ENCODE data around the gene PXDN. TPM values are rescaled to one million over a fixed set of nuclear protein-coding genes. Genes with fewer than 3 reads are reported as not detected.

PXDN gene
- total RNA-seq, 1 donor from 2014 or later, result 1.1 TPM

- H3K27me3 Mint-ChIP-seq, result no peaks in the 10 kb centered on the region
- no peak overlapping the region for H3K4me3 Mint-ChIP-seq
- peaks cover 4% of the 10 kb centered on the region for H3K4me1 Mint-ChIP-seq
- no peaks in the 10 kb centered on the region for H3K36me3 Mint-ChIP-seq (ENCODE audit: low read depth)
- no peak overlapping the region for H3K27ac Mint-ChIP-seq
- intact Hi-C loops (cut with micrococcal nuclease), result no loop called here
- peaks cover 4% of the 10 kb centered on the region for H3K9me3 Mint-ChIP-seq
- DNase-seq, result no peak
Measured at GRCh38 chr2:1752751-1753150, 8.4 kb upstream of the PXDN start.

- H3K27me3 Mint-ChIP-seq, result peaks cover 1% of the 10 kb centered on the region
- peaks cover 4% of the 10 kb centered on the region for H3K4me1 Mint-ChIP-seq
- DNase-seq, result no peak
- peaks cover 4% of the 10 kb centered on the region for H3K9me3 Mint-ChIP-seq
- no peaks in the 10 kb centered on the region for H3K36me3 Mint-ChIP-seq (ENCODE audit: low read depth)
- H3K27ac Mint-ChIP-seq, result no peak overlapping the region
- H3K4me3 Mint-ChIP-seq, result no peak overlapping the region
- intact Hi-C loops (cut with micrococcal nuclease), result no loop called here
Measured at GRCh38 chr2:1751767-1752725, 7.7 kb upstream of the PXDN start.

- H3K4me3 Mint-ChIP-seq, result no peak overlapping the region
- H3K36me3 Mint-ChIP-seq (ENCODE audit: low read depth), result no peaks in the 10 kb centered on the region
- intact Hi-C loops (cut with micrococcal nuclease), result no loop called here
- peaks cover 8% of the 10 kb centered on the region for H3K27me3 Mint-ChIP-seq
- no peak overlapping the region for H3K27ac Mint-ChIP-seq
- peak; percentile 79 for DNase-seq
- peaks cover 4% of the 10 kb centered on the region for H3K4me1 Mint-ChIP-seq
- H3K9me3 Mint-ChIP-seq, result peaks cover 4% of the 10 kb centered on the region
Measured at GRCh38 chr2:1750933-1751766, 6.8 kb upstream of the PXDN start.

GRCh38 chr2:1750270-1750932 lies 6.1 kb upstream of the PXDN start:
- intact Hi-C loops (cut with micrococcal nuclease), result no loop called here
- H3K27ac Mint-ChIP-seq, result no peak overlapping the region
- no peaks in the 10 kb centered on the region for H3K9me3 Mint-ChIP-seq
- H3K4me3 Mint-ChIP-seq, result no peak overlapping the region
- peaks cover 4% of the 10 kb centered on the region for H3K4me1 Mint-ChIP-seq
- no peaks in the 10 kb centered on the region for H3K36me3 Mint-ChIP-seq (ENCODE audit: low read depth)
- no peak for DNase-seq
- peaks cover 14% of the 10 kb centered on the region for H3K27me3 Mint-ChIP-seq

GRCh38 chr2:1749489-1750119 lies 5.3 kb upstream of the PXDN start:
- H3K36me3 Mint-ChIP-seq (ENCODE audit: low read depth), result no peaks in the 10 kb centered on the region
- peaks cover 20% of the 10 kb centered on the region for H3K27me3 Mint-ChIP-seq
- DNase-seq, result no peak
- H3K4me1 Mint-ChIP-seq, result peaks cover 6% of the 10 kb centered on the region
- H3K9me3 Mint-ChIP-seq, result no peaks in the 10 kb centered on the region
- intact Hi-C loops (cut with micrococcal nuclease), result no loop called here
- H3K4me3 Mint-ChIP-seq, result no peak overlapping the region
- H3K27ac Mint-ChIP-seq, result no peak overlapping the region

DNA sequence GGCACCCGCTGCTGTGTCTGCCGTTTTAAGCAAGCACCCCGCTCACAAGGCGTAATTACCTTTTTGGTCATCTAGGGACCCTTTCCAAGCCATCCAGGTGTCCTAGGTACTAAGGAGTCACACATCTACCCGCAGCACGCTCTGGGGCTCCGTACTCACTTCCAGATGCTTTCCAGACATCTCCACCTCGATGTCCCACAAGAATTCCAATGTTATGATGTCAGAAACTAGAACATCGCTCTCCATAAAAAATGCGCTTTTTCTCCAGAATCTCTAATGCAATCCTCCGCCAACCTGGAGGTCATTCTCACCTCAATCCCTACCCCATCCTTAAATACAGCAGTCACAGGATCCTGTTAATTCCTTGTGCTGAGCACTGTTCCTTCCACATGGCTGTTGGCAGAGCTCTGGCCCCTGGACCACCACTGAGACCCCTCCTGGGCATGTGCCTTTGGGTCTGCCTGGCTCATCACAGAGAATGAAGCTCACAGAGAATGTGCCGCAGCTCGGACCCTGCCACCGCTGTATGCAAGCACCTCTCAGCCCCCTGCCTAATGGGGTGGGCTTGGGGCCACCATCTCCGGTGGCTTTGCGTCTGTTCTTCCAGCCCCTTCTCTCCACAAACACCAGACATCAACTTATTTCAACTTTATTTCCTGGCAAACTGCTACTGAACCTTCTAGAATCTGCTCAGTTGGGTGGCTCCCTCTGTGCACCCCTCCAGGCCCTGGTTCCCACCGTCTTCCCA lies 4.6 kb upstream of the PXDN start:
- Mint-ChIP-seq H3K36me3 (ENCODE audit: low read depth) (no peaks in the 10 kb centered on the region), H3K4me3 (no peak overlapping the region), H3K27me3 (peaks cover 20% of the 10 kb centered on the region), H3K9me3 (no peaks in the 10 kb centered on the region), H3K27ac (no peak overlapping the region), H3K4me1 (peaks cover 6% of the 10 kb centered on the region)
- intact Hi-C loops (cut with micrococcal nuclease), result no loop called here
- no peak for DNase-seq

GRCh38 chr2:1748176-1748740 lies 3.9 kb upstream of the PXDN start:
- DNase-seq, result no peak
- Mint-ChIP-seq H3K27me3 (peaks cover 20% of the 10 kb centered on the region), H3K27ac (no peak overlapping the region), H3K4me3 (no peak overlapping the region), H3K9me3 (no peaks in the 10 kb centered on the region), H3K36me3 (ENCODE audit: low read depth) (no peaks in the 10 kb centered on the region), H3K4me1 (peaks cover 6% of the 10 kb centered on the region)
- intact Hi-C loops (cut with micrococcal nuclease), result no loop called here

DNA sequence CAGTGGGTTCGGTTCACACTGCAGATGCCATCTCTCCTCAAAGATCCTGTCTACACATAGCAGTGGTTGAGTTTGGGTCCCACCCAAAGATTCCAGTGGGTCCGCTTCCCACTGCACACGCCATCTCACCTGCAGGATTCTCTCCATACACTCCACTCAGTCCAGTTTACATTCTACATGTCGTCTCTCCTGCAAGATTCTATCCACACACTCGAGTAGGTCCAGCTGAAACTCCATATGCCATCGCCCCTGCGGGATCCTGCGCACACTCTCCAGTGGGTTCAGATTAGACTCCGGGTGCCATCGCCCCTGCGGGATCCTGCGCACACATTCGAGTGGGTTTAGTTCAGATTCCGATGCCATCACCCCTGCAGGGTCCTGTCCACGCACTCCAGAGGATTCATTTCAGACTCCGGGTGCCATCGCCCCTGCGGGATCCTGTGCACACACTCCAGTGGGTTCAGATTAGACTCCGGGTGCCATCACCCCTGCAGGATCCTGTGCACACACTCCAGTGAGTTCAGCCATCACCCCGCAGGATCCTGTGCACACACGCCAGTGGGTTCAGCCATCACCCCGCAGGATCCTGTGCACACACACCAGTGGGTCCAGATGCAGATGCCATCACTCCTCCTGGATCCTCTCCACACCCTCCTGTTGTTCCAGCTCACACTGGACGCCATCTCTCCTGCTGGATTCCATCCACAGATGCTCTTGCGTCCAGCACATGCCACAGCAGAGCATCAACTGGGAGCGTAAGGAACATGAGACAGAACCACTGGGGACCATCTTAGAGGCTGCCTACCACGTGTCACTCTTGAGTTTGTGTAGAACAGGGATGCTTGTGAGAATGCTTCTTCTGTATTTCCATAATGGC lies 3.0 kb upstream of the PXDN start:
- Mint-ChIP-seq H3K4me3 (no peak overlapping the region), H3K4me1 (peaks cover 8% of the 10 kb centered on the region), H3K27me3 (peaks cover 26% of the 10 kb centered on the region), H3K27ac (no peak overlapping the region), H3K36me3 (ENCODE audit: low read depth) (no peaks in the 10 kb centered on the region), H3K9me3 (no peaks in the 10 kb centered on the region)
- DNase-seq, result no peak
- intact Hi-C loops (cut with micrococcal nuclease), result no loop called here

GRCh38 chr2:1746174-1747064 lies 2.1 kb upstream of the PXDN start:
- Mint-ChIP-seq H3K4me3 (no peak overlapping the region), H3K27me3 (peaks cover 33% of the 10 kb centered on the region), H3K27ac (no peak overlapping the region), H3K36me3 (ENCODE audit: low read depth) (no peaks in the 10 kb centered on the region), H3K4me1 (peaks cover 8% of the 10 kb centered on the region), H3K9me3 (no peaks in the 10 kb centered on the region)
- no peak for DNase-seq
- intact Hi-C loops (cut with micrococcal nuclease), result no loop called here

- DNase-seq, result no peak
- Mint-ChIP-seq H3K27me3 (peaks cover 34% of the 10 kb centered on the region), H3K9me3 (no peaks in the 10 kb centered on the region), H3K4me3 (peak overlapping the region; percentile 69), H3K4me1 (peaks cover 4% of the 10 kb centered on the region), H3K36me3 (ENCODE audit: low read depth) (no peaks in the 10 kb centered on the region), H3K27ac (no peak overlapping the region)
- intact Hi-C loops (cut with micrococcal nuclease), result no loop called here
Measured at GRCh38 chr2:1745171-1746023, 1.1 kb upstream of the PXDN start.

DNA sequence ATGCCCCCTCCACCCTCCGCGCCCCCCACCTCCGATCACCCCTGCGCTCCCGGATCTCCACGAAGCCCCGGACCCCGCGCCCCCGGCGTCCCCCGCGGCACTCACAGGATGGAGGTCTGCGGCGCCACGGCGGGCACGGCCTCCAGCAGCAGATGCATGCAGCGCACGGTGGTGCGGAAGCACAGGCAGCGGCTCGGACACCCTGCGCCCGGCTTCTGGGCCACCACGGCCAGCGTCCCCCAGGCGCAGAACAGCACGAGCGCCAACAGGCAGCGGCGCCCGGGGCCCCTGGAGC lies 217 bp downstream of the PXDN start:
- Mint-ChIP-seq H3K4me3 (peak overlapping the region; percentile 12), H3K27me3 (peaks cover 34% of the 10 kb centered on the region), H3K36me3 (ENCODE audit: low read depth) (no peaks in the 10 kb centered on the region), H3K27ac (no peak overlapping the region), H3K4me1 (peaks cover 4% of the 10 kb centered on the region), H3K9me3 (no peaks in the 10 kb centered on the region)
- no peak for DNase-seq
- intact Hi-C loops (cut with micrococcal nuclease), result no loop called here

All from activated CD4-positive, alpha-beta T cell treated with anti-CD3 and anti-CD28 coated beads, Interleukin-2, amount 10 ng/mL, durations not matched to agents 24 days and 14 days (primary cell).